Measurements from ENCODE around the gene H3-3A. TPM values are rescaled to one million over a fixed set of nuclear protein-coding genes. Genes with fewer than 3 reads are reported as not detected.

The H3-3A gene
- total RNA-seq, 1 experiment from 2014 or later = 894 TPM

DNA sequence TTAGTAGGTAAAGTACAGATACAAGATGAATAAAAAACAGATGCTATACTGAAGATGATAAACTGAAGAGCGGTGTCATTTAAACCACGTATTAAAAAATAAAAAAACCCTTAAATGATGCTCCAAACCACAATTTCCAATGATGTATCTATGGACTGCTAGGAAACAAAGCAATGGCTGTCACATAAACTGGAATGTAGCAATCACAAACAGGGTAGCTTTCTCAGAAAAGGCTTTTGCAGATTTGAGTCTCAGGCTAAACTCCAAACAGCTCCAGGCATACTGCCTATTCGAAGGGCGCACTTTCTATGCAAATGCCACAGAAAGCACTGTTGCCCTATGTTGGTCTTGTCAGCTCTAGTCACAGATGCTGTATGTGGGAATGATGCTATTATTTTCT lies 12.4 kb upstream of the H3-3A start (continued):
- TF ChIP-seq, protein P1, sequence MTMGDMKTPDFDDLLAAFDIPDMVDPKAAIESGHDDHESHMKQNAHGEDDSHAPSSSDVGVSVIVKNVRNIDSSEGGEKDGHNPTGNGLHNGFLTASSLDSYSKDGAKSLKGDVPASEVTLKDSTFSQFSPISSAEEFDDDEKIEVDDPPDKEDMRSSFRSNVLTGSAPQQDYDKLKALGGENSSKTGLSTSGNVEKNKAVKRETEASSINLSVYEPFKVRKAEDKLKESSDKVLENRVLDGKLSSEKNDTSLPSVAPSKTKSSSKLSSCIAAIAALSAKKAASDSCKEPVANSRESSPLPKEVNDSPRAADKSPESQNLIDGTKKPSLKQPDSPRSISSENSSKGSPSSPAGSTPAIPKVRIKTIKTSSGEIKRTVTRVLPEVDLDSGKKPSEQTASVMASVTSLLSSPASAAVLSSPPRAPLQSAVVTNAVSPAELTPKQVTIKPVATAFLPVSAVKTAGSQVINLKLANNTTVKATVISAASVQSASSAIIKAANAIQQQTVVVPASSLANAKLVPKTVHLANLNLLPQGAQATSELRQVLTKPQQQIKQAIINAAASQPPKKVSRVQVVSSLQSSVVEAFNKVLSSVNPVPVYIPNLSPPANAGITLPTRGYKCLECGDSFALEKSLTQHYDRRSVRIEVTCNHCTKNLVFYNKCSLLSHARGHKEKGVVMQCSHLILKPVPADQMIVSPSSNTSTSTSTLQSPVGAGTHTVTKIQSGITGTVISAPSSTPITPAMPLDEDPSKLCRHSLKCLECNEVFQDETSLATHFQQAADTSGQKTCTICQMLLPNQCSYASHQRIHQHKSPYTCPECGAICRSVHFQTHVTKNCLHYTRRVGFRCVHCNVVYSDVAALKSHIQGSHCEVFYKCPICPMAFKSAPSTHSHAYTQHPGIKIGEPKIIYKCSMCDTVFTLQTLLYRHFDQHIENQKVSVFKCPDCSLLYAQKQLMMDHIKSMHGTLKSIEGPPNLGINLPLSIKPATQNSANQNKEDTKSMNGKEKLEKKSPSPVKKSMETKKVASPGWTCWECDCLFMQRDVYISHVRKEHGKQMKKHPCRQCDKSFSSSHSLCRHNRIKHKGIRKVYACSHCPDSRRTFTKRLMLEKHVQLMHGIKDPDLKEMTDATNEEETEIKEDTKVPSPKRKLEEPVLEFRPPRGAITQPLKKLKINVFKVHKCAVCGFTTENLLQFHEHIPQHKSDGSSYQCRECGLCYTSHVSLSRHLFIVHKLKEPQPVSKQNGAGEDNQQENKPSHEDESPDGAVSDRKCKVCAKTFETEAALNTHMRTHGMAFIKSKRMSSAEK (CRISPR knock-in tag; IDR thresholded peaks at IDR 0.05; ENCODE audit: borderline replicate concordance) = no peak
- TF ChIP-seq GTF2I (CRISPR knock-in tag; conservative IDR thresholded peaks at IDR 0.05) = no peak

DNA sequence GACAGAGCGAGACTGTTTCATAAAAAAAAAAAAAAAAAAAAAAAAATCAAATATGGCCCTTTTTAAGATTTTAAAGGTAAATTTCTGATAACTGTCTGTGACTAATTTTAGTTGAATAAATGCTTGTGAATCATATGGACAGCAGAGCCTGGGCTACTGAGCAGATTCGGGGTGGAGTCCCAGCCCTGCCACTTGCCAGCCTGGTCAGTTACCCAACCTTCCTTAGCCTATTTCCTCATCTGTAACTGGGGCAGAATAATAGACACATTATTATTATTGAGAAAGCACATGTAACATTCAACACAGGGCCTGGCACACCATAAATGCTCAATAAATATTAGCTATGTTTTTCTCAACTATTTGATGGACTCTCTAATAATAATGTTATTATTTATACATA lies 11.2 kb upstream of the H3-3A start:
- H3K27me3 Mint-ChIP-seq (ENCODE audit: low read depth) = no peaks in the 10 kb centered on the region
- CTCF ChIA-PET = no interaction called here
- peaks cover 8% of the 10 kb centered on the region for H3K4me1 Mint-ChIP-seq
- no peak overlapping the region for H3K27ac Mint-ChIP-seq
- no peaks in the 10 kb centered on the region for H3K9me3 Mint-ChIP-seq
- no peaks in the 10 kb centered on the region for H3K36me3 Mint-ChIP-seq
- H3K4me3 Mint-ChIP-seq = no peak overlapping the region
- ATAC-seq (no peak), DNase-seq (ENCODE audit: low spot score) (no peak)
- POLR2A ChIA-PET = no interaction called here
- TF ChIP-seq HMGA2 (CRISPR knock-in tag; IDR thresholded peaks at IDR 0.05) = peak; percentile 68; the same call in 1 of the 2 replicates
- TF ChIP-seq, protein P2, sequence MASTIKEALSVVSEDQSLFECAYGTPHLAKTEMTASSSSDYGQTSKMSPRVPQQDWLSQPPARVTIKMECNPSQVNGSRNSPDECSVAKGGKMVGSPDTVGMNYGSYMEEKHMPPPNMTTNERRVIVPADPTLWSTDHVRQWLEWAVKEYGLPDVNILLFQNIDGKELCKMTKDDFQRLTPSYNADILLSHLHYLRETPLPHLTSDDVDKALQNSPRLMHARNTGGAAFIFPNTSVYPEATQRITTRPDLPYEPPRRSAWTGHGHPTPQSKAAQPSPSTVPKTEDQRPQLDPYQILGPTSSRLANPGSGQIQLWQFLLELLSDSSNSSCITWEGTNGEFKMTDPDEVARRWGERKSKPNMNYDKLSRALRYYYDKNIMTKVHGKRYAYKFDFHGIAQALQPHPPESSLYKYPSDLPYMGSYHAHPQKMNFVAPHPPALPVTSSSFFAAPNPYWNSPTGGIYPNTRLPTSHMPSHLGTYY (CRISPR knock-in tag; IDR thresholded peaks at IDR 0.05) = no peak

DNA sequence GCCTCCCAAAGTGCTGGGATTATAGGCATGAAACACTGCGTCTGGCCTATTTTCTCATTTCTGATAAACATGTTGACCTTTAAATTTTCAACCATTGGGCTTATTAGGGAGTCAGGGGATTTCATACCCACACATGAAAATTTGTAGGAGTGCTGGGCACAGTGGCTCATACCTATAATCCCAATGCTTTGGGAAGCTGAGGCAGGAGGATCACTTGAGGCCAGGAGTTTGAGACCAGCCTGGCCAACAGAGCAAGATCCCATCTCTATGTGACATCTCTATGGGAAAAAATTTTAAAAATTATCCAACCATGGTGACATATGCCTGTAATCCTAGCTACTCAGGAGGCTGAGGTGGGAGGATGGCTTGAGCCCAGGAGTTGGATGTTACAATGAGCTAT lies 10.5 kb upstream of the H3-3A start:
- ATAC-seq = no peak
- TF ChIP-seq, protein P1 (CRISPR knock-in tag; IDR thresholded peaks at IDR 0.05; ENCODE audit: borderline replicate concordance) = no peak
- TF ChIP-seq JUN (CRISPR knock-in tag; IDR thresholded peaks at IDR 0.05) (no peak), TCF7 (CRISPR knock-in tag; IDR thresholded peaks at IDR 0.05; ENCODE audit: low read depth) (no peak), TEAD1 (CRISPR knock-in tag; IDR thresholded peaks at IDR 0.05) (no peak), ATF1 (CRISPR knock-in tag; IDR thresholded peaks at IDR 0.05) (no peak), GABPB1 (CRISPR knock-in tag; IDR thresholded peaks at IDR 0.05) (no peak), HMGA2 (CRISPR knock-in tag; IDR thresholded peaks at IDR 0.05) (no peak), TEAD4 (CRISPR knock-in tag; IDR thresholded peaks at IDR 0.05) (no peak), IRF2 (CRISPR knock-in tag; IDR thresholded peaks at IDR 0.05; ENCODE audit: borderline replicate concordance, low read depth) (no peak), CREB1 (CRISPR knock-in tag; IDR thresholded peaks at IDR 0.05) (no peak)
- TF ChIP-seq, protein P3, sequence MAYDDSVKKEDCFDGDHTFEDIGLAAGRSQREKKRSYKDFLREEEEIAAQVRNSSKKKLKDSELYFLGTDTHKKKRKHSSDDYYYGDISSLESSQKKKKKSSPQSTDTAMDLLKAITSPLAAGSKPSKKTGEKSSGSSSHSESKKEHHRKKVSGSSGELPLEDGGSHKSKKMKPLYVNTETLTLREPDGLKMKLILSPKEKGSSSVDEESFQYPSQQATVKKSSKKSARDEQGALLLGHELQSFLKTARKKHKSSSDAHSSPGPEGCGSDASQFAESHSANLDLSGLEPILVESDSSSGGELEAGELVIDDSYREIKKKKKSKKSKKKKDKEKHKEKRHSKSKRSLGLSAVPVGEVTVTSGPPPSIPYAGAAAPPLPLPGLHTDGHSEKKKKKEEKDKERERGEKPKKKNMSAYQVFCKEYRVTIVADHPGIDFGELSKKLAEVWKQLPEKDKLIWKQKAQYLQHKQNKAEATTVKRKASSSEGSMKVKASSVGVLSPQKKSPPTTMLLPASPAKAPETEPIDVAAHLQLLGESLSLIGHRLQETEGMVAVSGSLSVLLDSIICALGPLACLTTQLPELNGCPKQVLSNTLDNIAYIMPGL (CRISPR knock-in tag; IDR thresholded peaks at IDR 0.05) = no peak
- TF ChIP-seq, protein P4, sequence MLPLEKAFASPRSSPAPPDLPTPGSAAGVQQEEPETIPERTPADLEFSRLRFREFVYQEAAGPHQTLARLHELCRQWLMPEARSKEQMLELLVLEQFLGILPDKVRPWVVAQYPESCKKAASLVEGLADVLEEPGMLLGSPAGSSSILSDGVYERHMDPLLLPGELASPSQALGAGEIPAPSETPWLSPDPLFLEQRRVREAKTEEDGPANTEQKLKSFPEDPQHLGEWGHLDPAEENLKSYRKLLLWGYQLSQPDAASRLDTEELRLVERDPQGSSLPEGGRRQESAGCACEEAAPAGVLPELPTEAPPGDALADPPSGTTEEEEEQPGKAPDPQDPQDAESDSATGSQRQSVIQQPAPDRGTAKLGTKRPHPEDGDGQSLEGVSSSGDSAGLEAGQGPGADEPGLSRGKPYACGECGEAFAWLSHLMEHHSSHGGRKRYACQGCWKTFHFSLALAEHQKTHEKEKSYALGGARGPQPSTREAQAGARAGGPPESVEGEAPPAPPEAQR (CRISPR knock-in tag; IDR thresholded peaks at IDR 0.05) = no peak
- TF ChIP-seq, protein P5, sequence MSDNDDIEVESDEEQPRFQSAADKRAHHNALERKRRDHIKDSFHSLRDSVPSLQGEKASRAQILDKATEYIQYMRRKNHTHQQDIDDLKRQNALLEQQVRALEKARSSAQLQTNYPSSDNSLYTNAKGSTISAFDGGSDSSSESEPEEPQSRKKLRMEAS (CRISPR knock-in tag; IDR thresholded peaks at IDR 0.05) = no peak
- TF ChIP-seq, protein P6, sequence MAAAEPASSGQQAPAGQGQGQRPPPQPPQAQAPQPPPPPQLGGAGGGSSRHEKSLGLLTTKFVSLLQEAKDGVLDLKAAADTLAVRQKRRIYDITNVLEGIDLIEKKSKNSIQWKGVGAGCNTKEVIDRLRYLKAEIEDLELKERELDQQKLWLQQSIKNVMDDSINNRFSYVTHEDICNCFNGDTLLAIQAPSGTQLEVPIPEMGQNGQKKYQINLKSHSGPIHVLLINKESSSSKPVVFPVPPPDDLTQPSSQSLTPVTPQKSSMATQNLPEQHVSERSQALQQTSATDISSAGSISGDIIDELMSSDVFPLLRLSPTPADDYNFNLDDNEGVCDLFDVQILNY (CRISPR knock-in tag; IDR thresholded peaks at IDR 0.05) = no peak
- peaks cover 8% of the 10 kb centered on the region for H3K4me1 Mint-ChIP-seq
- H3K27ac Mint-ChIP-seq = no peak overlapping the region
- no peak overlapping the region for H3K4me3 Mint-ChIP-seq
- ChIA-PET CTCF (interaction anchor here (0.9 to 1.6 kb wide), 2 partner anchors 13 to 571 kb away, joined by 3 to 4 read pairs; no protein-coding TSS in a partner anchor), POLR2A (no interaction called here)
- H3K27me3 Mint-ChIP-seq (ENCODE audit: low read depth) = no peaks in the 10 kb centered on the region
- H3K9me3 Mint-ChIP-seq = no peaks in the 10 kb centered on the region
- DNase-seq (ENCODE audit: low spot score) = no peak
- no peaks in the 10 kb centered on the region for H3K36me3 Mint-ChIP-seq

Measured in WTC11 (cell line).